ENCODE results near the gene DOCK3.
"Not testable (repeated sequence)": the region's sequence is repeated elsewhere in the genome, so short reads cannot be mapped to it uniquely, and the experiment has no call there.

The DOCK3 gene

GRCh38 chr3:50688602-50689001 lies 13.9 kb downstream of the DOCK3 start:
- not testable (repeated sequence) for DNase-seq

GRCh38 chr3:50689558-50689957 lies 14.8 kb downstream of the DOCK3 start:
- DNase-seq: no peak

- no peak for DNase-seq
Observed at GRCh38 chr3:50695031-50695430, 20.3 kb downstream of the DOCK3 start.

- no peak for DNase-seq
Observed at GRCh38 chr3:50696276-50696675, 21.5 kb downstream of the DOCK3 start.

- DNase-seq: no peak
Observed at GRCh38 chr3:50698269-50698668, 23.5 kb downstream of the DOCK3 start.

GRCh38 chr3:50708620-50709019 lies 33.9 kb downstream of the DOCK3 start:
- no peak for DNase-seq

DNA sequence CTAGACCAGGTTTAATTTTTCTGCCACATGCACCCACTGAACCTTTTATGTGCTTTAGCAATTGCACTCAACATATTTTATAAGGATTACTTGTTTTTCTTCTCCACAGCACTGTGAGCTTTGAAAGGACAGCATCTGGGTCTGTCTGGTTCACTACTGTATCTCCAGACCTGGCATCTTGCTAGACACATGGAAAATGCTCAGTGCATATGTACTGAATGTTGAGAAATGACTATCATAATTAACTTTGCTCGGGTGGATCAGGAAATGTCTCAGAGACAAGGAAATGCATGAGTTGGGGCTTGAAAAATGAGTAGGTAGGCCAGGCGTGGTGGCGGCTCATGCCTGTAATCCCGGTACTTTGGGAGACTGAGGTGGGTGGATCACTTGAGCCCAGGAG lies 40.2 kb downstream of the DOCK3 start:
- DNase-seq: no peak

DNA sequence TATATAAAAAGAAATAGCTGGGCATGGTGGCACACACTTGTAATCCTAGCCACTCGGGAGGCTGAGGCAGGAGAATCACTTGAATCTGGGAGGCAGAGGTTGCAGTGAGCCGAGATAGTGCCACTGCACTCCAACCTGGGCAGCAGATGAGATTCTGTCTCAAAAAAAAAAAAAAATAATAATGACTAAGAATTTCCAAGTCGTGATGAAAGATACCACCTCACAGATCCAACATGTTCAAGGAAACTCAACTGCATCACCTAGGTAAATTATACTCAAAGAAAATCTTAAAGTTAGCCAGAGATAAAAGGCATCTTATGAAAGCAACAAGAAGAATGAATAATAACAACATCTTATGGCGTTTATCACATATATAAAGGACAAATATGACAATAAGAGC lies 50.1 kb downstream of the DOCK3 start:
- no peak for DNase-seq

DNA sequence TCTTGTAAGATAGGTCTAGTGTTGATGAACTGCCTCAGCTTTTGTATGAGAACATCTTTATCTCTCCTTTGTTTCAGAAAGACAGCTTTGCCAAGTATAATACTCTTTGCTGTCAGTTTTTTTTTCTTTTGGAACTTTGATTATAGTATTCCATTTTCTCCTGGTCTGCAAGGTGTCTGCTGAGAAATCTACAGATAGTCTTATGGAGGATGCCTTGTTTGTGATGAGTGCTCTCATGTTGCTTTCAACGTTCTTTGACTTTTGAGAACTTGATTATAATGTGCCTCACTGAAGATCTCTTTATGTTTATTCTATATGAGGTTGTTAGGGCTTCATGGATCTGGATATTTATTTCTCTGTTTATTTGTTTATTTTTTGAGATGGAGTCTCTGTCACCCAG lies 60.3 kb downstream of the DOCK3 start:
- no peak for DNase-seq

- no peak for DNase-seq
Observed at GRCh38 chr3:50737193-50737905, 62.6 kb downstream of the DOCK3 start.

- no peak for DNase-seq
Observed at GRCh38 chr3:50737906-50738598, 63.3 kb downstream of the DOCK3 start.

DNA sequence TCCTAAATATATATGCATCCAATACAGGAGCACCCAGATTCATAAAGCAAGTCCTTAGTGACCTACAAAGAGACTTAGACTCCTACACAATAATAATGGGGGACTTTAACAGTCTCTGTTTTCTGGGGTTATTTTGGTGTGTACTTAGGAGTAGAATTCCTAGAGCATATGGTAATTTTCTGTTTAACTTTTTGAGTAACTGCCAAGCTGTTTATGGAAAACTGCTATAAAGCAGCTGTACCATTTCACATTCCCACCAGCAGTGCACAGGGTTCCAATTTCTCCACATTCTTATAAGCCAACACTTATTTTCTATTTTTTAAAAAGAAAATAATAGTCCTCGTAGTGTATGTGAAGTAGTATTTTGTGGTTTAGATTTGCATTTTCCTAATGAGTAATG lies 68.9 kb downstream of the DOCK3 start:
- no peak for DNase-seq

GRCh38 chr3:50749822-50750221 lies 75.1 kb downstream of the DOCK3 start:
- DNase-seq: no peak

DNA sequence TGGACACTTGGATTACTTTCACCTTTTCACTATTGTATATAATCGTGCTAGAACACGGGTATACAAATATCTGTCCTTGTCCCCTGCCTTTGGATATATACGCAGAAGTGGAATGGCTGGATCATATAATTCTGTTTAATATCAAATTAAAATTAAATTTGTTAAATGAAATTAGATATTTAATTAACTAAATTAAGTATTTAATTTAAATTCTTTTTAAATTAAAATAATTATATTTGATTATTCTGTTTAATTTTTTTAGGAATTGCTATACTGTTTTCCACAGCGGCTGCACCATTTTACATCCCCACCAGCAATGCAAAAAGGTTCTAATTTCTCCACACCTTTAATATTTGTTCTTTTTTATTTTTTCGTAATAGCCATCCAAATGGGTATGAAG lies 84.3 kb downstream of the DOCK3 start:
- no peak for DNase-seq

DNA sequence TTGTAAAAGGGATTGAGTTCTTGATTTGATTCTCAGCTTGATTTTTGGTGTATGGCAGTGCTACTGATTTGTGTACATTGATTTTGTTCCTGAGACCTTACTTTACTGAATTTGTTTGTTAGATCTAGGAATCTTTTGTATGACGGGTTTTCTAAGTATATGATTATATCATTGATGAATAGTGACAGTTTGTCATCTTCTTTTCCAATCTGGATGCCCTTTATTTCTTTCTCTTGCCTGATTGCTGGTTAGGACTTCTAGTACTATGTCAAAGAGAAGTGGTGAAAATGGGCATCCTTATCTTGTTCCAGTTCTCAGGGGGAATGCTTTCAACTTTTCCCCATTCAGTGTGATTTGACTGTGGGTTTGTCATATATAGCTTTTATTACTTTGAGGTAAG lies 103.0 kb downstream of the DOCK3 start:
- DNase-seq: no peak

DNA sequence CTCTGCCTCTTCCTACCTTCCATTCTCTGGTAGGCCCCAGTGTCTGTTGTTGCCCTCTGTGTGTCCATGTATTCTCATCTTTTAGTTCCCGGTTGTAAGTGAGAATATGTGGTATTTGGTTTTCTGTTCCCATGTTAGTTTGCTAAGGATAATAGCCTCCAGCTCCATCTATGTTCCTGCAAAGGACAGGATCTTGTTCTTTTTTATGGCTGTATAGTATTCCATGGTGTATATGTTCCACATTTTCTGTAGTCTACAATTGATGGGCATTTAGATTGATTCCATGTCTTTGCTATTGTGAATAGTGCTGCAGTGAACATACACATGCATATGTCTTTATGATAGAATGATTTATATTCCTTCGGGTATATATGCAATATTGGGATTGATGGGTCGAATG lies 107.0 kb downstream of the DOCK3 start:
- DNase-seq: not testable (repeated sequence)

DNA sequence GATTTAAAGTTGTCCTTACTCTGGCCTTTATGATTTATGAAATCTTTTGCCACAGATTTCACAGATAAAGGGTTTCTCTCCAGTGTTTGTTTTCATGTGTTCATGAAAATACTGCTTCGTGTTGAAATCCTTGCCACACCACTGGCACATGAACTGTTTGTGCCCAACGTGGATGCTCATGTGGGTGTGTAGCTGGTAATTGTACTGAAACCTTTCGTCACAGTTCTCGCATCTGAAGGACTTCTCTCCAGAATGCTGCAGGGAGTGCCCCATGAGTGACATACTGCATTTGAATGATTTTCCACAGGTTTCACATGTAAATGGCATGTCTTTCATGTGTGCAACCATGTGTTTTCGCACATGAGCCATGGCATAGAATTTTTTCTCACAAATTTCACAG lies 111.9 kb downstream of the DOCK3 start:
- no peak for DNase-seq

DNA sequence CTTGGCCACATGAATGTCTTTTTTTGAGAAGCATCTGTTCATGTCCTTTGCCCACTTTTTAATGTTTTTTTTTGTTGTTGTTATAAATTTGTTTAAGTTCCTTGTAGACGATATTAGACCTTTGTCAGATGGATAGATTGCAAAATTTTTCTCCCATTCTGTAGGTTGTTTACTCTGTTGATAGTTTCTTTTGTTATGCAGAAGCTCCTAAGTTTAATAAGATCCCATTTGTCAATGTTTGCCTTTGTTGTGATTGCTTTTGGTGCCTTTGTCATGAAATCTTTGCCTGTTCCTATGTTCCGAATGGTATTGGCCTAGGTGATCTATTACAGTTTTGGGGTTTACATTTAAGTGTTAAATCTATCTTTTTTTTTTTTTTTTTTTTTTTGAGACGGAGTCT lies 116.2 kb downstream of the DOCK3 start:
- DNase-seq: not testable (repeated sequence)

DNA sequence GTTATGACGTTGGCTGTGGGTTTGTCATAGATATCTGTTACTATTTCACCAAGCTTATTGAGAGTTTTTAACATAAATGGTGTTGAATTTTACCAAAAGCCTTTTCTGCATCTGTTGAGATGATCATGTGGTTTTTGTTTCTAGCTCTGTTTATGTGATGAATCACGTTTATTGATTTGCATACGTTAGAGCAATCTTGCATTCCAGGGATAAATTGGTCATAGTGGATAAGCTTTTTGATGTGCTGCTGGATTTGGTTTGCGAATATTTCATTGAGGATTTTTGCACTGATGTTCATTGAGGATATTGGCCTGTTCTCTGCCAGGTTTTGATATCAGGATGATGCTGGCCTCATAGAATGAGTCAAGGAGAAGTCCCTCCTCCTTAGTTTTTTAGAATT lies 117.8 kb downstream of the DOCK3 start:
- no peak for DNase-seq

GRCh38 chr3:50803805-50804204 lies 129.1 kb downstream of the DOCK3 start:
- not testable (repeated sequence) for DNase-seq

GRCh38 chr3:50804376-50804775 lies 129.6 kb downstream of the DOCK3 start:
- DNase-seq: not testable (repeated sequence)

DNA sequence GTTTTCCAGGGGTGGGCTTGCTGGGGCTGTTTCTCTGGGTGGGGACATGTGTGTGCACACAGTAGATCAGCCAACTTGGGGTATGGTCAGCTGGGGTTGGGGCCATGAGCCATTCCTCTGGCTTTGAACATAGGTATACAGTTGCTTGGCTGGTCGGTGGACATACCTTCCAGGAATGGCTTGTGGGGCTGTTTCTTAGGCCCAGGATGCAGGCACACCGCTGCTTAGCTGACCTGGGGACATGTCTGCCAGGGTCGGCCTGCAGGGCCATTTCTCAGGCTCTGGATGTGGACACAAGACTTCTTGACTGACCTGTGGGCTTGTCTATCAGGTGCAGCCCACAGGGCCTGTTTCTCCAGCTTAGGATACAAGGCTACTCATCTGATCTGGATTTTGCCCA lies 130.6 kb downstream of the DOCK3 start:
- no peak for DNase-seq

GRCh38 chr3:50806031-50806430 lies 131.3 kb downstream of the DOCK3 start:
- DNase-seq: no peak

DNA sequence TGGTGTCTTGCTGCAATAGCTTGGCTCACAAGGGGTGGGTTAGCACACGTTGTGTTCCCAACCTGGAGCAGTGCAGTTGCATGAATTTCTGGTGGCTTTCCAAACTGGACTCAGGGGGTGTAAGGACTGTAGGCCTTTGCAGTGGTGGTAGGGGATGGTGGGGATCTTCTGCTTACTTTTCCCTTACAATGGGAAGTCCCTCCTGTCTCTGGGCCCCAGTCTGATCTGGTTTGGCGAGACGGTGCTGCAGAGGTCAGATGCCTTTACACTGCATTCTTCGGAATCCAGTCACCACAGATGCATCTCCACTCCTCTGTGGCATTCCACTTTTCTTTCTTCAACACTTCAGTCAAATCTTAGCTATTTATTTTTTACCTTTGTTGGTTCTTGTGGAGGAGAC lies 132.1 kb downstream of the DOCK3 start:
- no peak for DNase-seq

GRCh38 chr3:50807266-50807665 lies 132.5 kb downstream of the DOCK3 start:
- no peak for DNase-seq

Measured in activated CD4-positive, alpha-beta T cell treated with anti-CD3 and anti-CD28 coated beads, Interleukin-2, amount 50 U/mL, for 16 hours (primary cell).